Fibroblast of gingiva (primary cell): ENCODE data around the gene BCORL1.

Experiments used
- DNase-seq: peaks from one replicate; pipeline ENCODE4 v3.0.0-alpha.2; 2011; ENCODE audit warnings: low read depth

BCORL1 gene

GRCh38 chrX:129961180-129962083 lies 21.0 kb upstream of the BCORL1 start:
- no peak for DNase-seq

GRCh38 chrX:129963729-129964128 lies 18.7 kb upstream of the BCORL1 start:
- DNase-seq = no peak

GRCh38 chrX:129965166-129965565 lies 17.3 kb upstream of the BCORL1 start:
- DNase-seq = no peak

- DNase-seq = no peak
These were observed 13.5 kb upstream of the BCORL1 start for GRCh38 chrX:129968968-129969367.

GRCh38 chrX:129976441-129976840 lies 6.0 kb upstream of the BCORL1 start:
- no peak for DNase-seq

GRCh38 chrX:129979207-129979920 lies 3.1 kb upstream of the BCORL1 start:
- DNase-seq = no peak

GRCh38 chrX:129980001-129980401 lies 2.4 kb upstream of the BCORL1 start:
- DNase-seq = no peak

GRCh38 chrX:129980540-129981199 lies 1.8 kb upstream of the BCORL1 start:
- DNase-seq = peak; percentile 1

GRCh38 chrX:129981200-129981553 lies 1.3 kb upstream of the BCORL1 start:
- no peak for DNase-seq

GRCh38 chrX:129981752-129982299 lies 609 bp upstream of the BCORL1 start:
- no peak for DNase-seq

GRCh38 chrX:129983575-129984110 lies 1.2 kb downstream of the BCORL1 start:
- no peak for DNase-seq

GRCh38 chrX:129984111-129984958 lies 1.9 kb downstream of the BCORL1 start:
- DNase-seq = no peak

GRCh38 chrX:129987871-129988270 lies 5.4 kb downstream of the BCORL1 start:
- no peak for DNase-seq

- no peak for DNase-seq
These were observed 9.7 kb downstream of the BCORL1 start for GRCh38 chrX:129992181-129992580.

- peak; percentile 67 for DNase-seq
These were observed 13.7 kb downstream of the BCORL1 start for GRCh38 chrX:129996120-129996519.

- DNase-seq = no peak
These were observed 14.7 kb downstream of the BCORL1 start for GRCh38 chrX:129997086-129997485.

GRCh38 chrX:129998021-129998420 lies 15.6 kb downstream of the BCORL1 start:
- DNase-seq = no peak

- no peak for DNase-seq
These were observed 19.5 kb downstream of the BCORL1 start for GRCh38 chrX:130001893-130002292.

- DNase-seq = no peak
These were observed 20.1 kb downstream of the BCORL1 start for GRCh38 chrX:130002541-130002940.

- no peak for DNase-seq
These were observed 22.8 kb downstream of the BCORL1 start for GRCh38 chrX:130005089-130005807.
